DND-41 (cell line): Measurements from ENCODE around the gene MARCKSL1.
A peak's percentile ranks its signal among the peaks of the same experiment; 100 is the strongest.

Source experiments
- ATAC-seq: fragments of 200-7000 bp; cut with Tn5 transposase; 3 replicates; pipeline ENCODE4 v1.9.1; 2021; ENCODE audit warnings: low read depth; ENCODE audit not compliant: insufficient read depth
- DNase-seq: peaks from one replicate; pipeline ENCODE4 v3.0.0-alpha.2; 2020
- H2AFZ ChIP-seq: 2 replicates; pipeline ENCODE4 v1.6.0; 2012; ENCODE audit warnings: low read depth, low read length
- H3K27ac ChIP-seq: 2 replicates; pipeline ENCODE4 v1.5.1; 2012; ENCODE audit warnings: low read length, inconsistent platforms
- H3K27me3 ChIP-seq: fragments of 200-600 bp; sonication (generic); 2 replicates; pipeline ENCODE4 v1.6.0; 2012; ENCODE audit warnings: low read length, mild to moderate bottlenecking, inconsistent platforms; ENCODE audit not compliant: insufficient read depth, poor library complexity
- H3K36me3 ChIP-seq: 2 replicates; pipeline ENCODE4 v1.5.1; 2012; ENCODE audit warnings: low read length, inconsistent platforms; ENCODE audit not compliant: insufficient read depth
- H3K4me1 ChIP-seq: 2 replicates; pipeline ENCODE4 v1.5.1; 2012; ENCODE audit warnings: mild to moderate bottlenecking, low read length; ENCODE audit not compliant: insufficient read depth
- H3K4me2 ChIP-seq: 2 replicates; pipeline ENCODE4 v1.6.0; 2012; ENCODE audit warnings: mild to moderate bottlenecking, moderate library complexity, low read length, inconsistent platforms; ENCODE audit not compliant: insufficient read depth
- H3K4me3 ChIP-seq, 2 experiments: fragments of 200-600 bp in 1 of 2; shearing (Covaris generic) in 1 of 2; 2 replicates each; pipeline ENCODE4 v1.5.1; 2012 to 2016; ENCODE audit warnings: inconsistent platforms in 2 of 2, low read length in 2 of 2, mild to moderate bottlenecking in 2 of 2, low read depth in 1 of 2, moderate library complexity in 1 of 2
- H3K79me2 ChIP-seq: 2 replicates; pipeline ENCODE4 v1.6.0; 2012; ENCODE audit warnings: low read length, inconsistent platforms; ENCODE audit not compliant: insufficient read depth
- H3K9ac ChIP-seq: 2 replicates; pipeline ENCODE4 v1.6.0; 2012; ENCODE audit warnings: low read depth, mild to moderate bottlenecking, inconsistent platforms, low read length, moderate library complexity
- H3K9me3 ChIP-seq: 2 replicates; pipeline ENCODE4 v1.5.1; 2012; ENCODE audit warnings: low read length, moderate library complexity, mild to moderate bottlenecking, inconsistent platforms; ENCODE audit not compliant: insufficient read depth, severe bottlenecking
- H4K20me1 ChIP-seq: 2 replicates; pipeline ENCODE4 v1.6.0; 2012; ENCODE audit warnings: low read length; ENCODE audit not compliant: insufficient read depth
- EZH2 ChIP-seq: IDR thresholded peaks from 3 replicates; pipeline ENCODE4 v1.6.1; 2012; ENCODE audit warnings: borderline replicate concordance, low read depth, mild to moderate bottlenecking, moderate library complexity, low read length, inconsistent platforms; ENCODE audit not compliant: severe bottlenecking
- TF ChIP-seq, protein P1 (sequence below): IDR thresholded peaks from 2 replicates; pipeline ENCODE4 v1.5.1; 2012; ENCODE audit warnings: borderline replicate concordance, low read length, moderate library complexity, mild to moderate bottlenecking; ENCODE audit not compliant: poor library complexity, severe bottlenecking; ENCODE audit errors: extremely low read depth

The MARCKSL1 gene

DNA sequence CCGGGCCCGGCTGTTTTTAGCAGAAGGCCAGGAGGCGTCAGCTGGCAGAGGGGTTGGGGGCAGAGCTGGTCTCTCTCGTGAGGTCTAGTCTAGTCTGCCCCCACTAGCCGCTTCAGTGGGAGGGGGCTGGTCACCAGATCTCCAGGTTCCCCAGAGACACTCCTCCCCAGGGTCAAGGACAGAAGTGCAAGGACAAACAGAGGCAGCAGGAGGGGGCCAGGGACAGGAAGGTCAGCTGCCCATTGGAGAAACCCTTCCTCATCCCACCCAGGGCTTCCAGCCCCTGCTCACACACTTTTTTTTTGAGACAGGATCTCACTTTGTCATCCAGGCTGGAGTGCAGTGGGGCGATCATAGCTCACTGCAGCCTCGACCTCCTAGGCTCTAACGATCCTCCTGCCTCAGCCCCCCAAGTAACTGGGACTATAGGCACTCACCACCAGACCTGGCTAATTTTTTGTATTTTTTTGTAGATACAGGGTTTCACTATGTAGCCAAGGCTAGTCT is 16.3 kb upstream of the MARCKSL1 start:
- no peak for TF ChIP-seq EZH2
- TF ChIP-seq, protein P1, sequence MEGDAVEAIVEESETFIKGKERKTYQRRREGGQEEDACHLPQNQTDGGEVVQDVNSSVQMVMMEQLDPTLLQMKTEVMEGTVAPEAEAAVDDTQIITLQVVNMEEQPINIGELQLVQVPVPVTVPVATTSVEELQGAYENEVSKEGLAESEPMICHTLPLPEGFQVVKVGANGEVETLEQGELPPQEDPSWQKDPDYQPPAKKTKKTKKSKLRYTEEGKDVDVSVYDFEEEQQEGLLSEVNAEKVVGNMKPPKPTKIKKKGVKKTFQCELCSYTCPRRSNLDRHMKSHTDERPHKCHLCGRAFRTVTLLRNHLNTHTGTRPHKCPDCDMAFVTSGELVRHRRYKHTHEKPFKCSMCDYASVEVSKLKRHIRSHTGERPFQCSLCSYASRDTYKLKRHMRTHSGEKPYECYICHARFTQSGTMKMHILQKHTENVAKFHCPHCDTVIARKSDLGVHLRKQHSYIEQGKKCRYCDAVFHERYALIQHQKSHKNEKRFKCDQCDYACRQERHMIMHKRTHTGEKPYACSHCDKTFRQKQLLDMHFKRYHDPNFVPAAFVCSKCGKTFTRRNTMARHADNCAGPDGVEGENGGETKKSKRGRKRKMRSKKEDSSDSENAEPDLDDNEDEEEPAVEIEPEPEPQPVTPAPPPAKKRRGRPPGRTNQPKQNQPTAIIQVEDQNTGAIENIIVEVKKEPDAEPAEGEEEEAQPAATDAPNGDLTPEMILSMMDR: no peak
- no peaks in the 10 kb centered on the region for H3K9me3 ChIP-seq
- ATAC-seq (no peak), DNase-seq (no peak)
- H3K27me3 ChIP-seq: no peaks in the 10 kb centered on the region
- peaks cover 20% of the 10 kb centered on the region for H3K4me1 ChIP-seq
- H3K36me3 ChIP-seq: no peaks in the 10 kb centered on the region
- H3K27ac ChIP-seq: no peak overlapping the region
- H3K4me2 ChIP-seq: peak overlapping the region; percentile 95
- peak overlapping the region; percentile 91 for H3K9ac ChIP-seq
- no peaks in the 10 kb centered on the region for H4K20me1 ChIP-seq
- peak overlapping the region in 1 of 2 experiments; percentile 63; a peak in 2 of 4 replicates for H3K4me3 ChIP-seq
- 0 out of 2 replicates have a peak overlapping the region, but pooled peaks have one; percentile 81 for H2AFZ ChIP-seq
- H3K79me2 ChIP-seq: peaks cover 4% of the 10 kb centered on the region

DNA sequence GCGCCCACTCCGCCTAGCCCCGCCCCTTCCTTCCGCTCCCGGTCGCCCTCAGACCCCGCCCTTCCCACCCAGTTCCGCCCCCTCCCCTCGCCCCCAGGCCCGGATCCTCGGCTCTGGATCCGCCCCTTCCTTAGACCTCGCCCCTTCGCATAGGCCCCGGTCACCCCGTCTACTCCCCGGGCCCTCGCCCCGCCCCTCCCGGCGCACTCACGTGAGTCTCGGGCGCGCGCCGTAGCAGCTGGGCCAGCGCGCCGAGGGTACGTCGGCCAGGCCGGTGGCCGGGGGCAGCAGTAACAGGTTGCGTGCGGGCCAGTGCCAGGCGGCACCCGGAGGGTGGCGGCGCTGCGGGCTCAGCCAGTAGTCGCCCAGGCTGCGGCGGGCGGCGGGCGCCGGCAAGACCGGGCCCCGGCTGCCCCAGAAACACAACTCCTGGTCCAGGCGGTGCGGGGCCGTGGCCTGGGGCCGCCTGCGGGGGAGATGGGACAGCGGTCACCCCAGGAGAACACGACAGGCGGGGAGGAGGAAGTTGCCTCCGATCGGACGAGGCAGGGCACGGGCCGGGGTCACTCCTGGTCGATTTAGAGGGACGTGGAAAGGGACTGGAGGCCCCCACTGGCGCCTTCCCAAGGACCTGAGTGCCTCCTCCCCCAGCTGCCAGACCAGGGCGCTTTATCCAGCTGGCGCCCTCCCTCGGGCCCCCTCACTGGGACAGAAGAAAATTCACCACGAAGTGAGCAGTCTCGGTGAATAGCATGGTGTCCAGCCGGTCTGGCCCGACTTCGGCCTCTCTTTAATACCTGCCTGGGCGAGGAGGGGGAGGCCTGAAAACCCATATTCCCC is 15.6 kb upstream of the MARCKSL1 start:
- H3K4me3 ChIP-seq: peak overlapping the region; percentile 29 to 63; a peak in 3 of 4 replicates
- H2AFZ ChIP-seq: peak overlapping the region; percentile 81
- H3K9ac ChIP-seq: peak overlapping the region; percentile 91
- peak; percentile 95 for DNase-seq
- peak overlapping the region; percentile 90 for H3K27ac ChIP-seq
- peak overlapping the region; percentile 95 for H3K4me2 ChIP-seq
- TF ChIP-seq, protein P1: no peak
- TF ChIP-seq EZH2: no peak
- ATAC-seq: peak; percentile 94
- H4K20me1 ChIP-seq: no peaks in the 10 kb centered on the region
- H3K27me3 ChIP-seq: no peaks in the 10 kb centered on the region
- H3K36me3 ChIP-seq: no peaks in the 10 kb centered on the region
- H3K9me3 ChIP-seq: no peaks in the 10 kb centered on the region
- H3K4me1 ChIP-seq: peaks cover 20% of the 10 kb centered on the region
- H3K79me2 ChIP-seq: peaks cover 4% of the 10 kb centered on the region

DNA sequence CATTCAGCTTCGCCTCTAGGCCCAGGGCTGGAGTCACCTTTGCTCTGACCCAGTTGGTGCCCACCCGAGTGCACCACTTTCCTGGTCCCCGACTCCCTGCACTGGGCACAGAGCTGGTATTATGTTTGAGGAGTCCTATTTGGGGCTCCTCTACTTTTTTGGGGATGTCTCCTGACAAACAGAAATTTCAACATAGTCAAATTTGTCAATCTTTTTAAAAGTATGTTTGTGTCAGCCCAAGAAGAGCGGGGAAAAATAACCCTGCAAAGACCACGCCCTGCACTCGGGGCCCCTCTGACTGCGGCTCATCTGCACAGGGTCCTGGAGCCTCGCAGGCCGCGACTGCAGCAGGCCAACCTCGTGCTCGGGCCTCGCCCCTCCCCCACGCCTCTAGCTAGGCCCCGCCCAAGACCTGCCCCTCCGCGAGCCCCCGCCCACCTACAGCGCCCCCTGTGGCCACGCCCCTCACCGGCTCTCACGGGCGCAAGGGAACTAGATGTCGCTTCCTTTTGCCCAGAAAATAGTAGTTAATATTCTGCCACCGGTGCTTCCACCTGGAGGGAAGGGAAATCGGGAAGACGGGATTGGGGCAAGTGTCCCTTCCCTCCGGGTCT is 14.9 kb upstream of the MARCKSL1 start:
- Histone ChIP-seq H3K4me2 (peak overlapping the region; percentile 95), H3K27ac (peak overlapping the region; percentile 90), H3K9ac (peak overlapping the region; percentile 91), H3K36me3 (no peaks in the 10 kb centered on the region), H2AFZ (peak overlapping the region; percentile 80), H3K9me3 (no peaks in the 10 kb centered on the region), H3K4me3 (peak overlapping the region; percentile 29 to 63; a peak in 3 of 4 replicates), H4K20me1 (no peaks in the 10 kb centered on the region), H3K27me3 (no peaks in the 10 kb centered on the region), H3K4me1 (peaks cover 20% of the 10 kb centered on the region), H3K79me2 (peaks cover 4% of the 10 kb centered on the region)
- TF ChIP-seq EZH2: no peak
- TF ChIP-seq, protein P1: peak; percentile 67
- DNase-seq (no peak), ATAC-seq (peak; percentile 72)
